AML-193 (cell line): ENCODE measurements around the gene TMEM151B.
"Not testable (repeated sequence)": the region's sequence is repeated elsewhere in the genome, so short reads cannot be mapped to it uniquely, and the experiment has no call there.

Experiments
- DNase-seq, 2 experiments: peaks; one replicate each; lab custom pipeline; 2025; lab: John Stamatoyannopoulos, UW

Gene TMEM151B

GRCh38 chr6:44269921-44270525 is at the start of gene TMEM151B:
TMEM151B (plus strand) TSS chr6:44270450; CDS start chr6:44270743, 293 bp downstream.
- DNase-seq, result no peak

GRCh38 chr6:44220913-44221290 is 49.3 kb upstream of the TMEM151B start:
- DNase-seq, result no peak

GRCh38 chr6:44221291-44221960 is 48.8 kb upstream of the TMEM151B start:
- peak; percentile 88 to 95 for DNase-seq

- DNase-seq, result no peak
Measured at GRCh38 chr6:44221961-44222335, 48.3 kb upstream of the TMEM151B start.

GRCh38 chr6:44222486-44223318 is 47.5 kb upstream of the TMEM151B start:
- no peak for DNase-seq

GRCh38 chr6:44223319-44224028 is 46.8 kb upstream of the TMEM151B start, which contains the start of gene SLC29A1:
SLC29A1 (plus strand) TSS chr6:44223595; CDS start chr6:44227314, 3,719 bp downstream.
- DNase-seq, result peak; percentile 74 to 76

- peak in 1 of 2 experiments; percentile 27 for DNase-seq
Measured at GRCh38 chr6:44224029-44224964, 46.0 kb upstream of the TMEM151B start.

GRCh38 chr6:44224965-44225305 is 45.3 kb upstream of the TMEM151B start:
- no peak for DNase-seq

- DNase-seq, result no peak
Measured at GRCh38 chr6:44225579-44226325, 44.5 kb upstream of the TMEM151B start.

GRCh38 chr6:44226368-44227147 is 43.7 kb upstream of the TMEM151B start:
- peak; percentile 27 to 41 for DNase-seq

- DNase-seq, result no peak
Measured at GRCh38 chr6:44227148-44227793, 43.0 kb upstream of the TMEM151B start.

GRCh38 chr6:44228031-44228430 is 42.2 kb upstream of the TMEM151B start:
- no peak for DNase-seq

- DNase-seq, result no peak
Measured at GRCh38 chr6:44228433-44228832, 41.8 kb upstream of the TMEM151B start.

GRCh38 chr6:44228836-44229235 is 41.4 kb upstream of the TMEM151B start:
- DNase-seq, result no peak

GRCh38 chr6:44229376-44230033 is 40.7 kb upstream of the TMEM151B start:
- peak in 1 of 2 experiments; percentile 29 for DNase-seq

- no peak for DNase-seq
Measured at GRCh38 chr6:44230034-44230675, 40.1 kb upstream of the TMEM151B start.

- not testable (repeated sequence) for DNase-seq
Measured at GRCh38 chr6:44231426-44231825, 38.8 kb upstream of the TMEM151B start.
